ENCODE results near the gene FANCI.

FANCI gene

DNA sequence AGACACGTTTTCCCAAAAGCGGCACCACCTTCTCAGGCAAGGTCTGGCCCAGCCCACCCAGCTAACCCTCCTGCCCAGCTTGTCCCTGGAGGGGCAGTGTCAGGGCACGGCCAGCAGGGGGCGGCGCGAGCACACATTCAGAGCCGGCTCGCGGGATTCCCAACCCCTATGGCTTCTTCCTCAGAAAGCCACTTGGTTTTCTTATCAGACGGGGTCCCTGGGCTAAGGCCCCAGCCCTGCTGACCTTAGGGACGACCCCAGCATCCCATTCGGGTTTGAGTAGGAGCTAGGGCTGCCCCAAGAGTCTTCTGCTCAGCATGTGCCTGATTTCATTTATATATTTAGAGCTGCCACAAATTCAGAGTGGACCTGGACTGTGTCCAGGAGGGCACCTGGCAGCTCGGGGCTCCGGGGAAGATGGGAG is 36.9 kb upstream of the FANCI start:
- H3K36me3 ChIP-seq (ENCODE audit: insufficient read depth, low read length), result no peaks in the 10 kb centered on the region
- H3K4me2 ChIP-seq (ENCODE audit: insufficient read depth, low read length), result peak overlapping the region; percentile 60
- ATAC-seq (ENCODE audit: insufficient read depth, low read depth) (peak; percentile 95), DNase-seq (peak; percentile 77)
- no peaks in the 10 kb centered on the region for H3K9me3 ChIP-seq (ENCODE audit: insufficient read depth, low read length, severe bottlenecking)
- H3K27ac ChIP-seq (ENCODE audit: low read length), result no peak overlapping the region
- no peaks in the 10 kb centered on the region for H4K20me1 ChIP-seq (ENCODE audit: insufficient read depth, low read length)
- peaks cover 7% of the 10 kb centered on the region for H3K4me1 ChIP-seq (ENCODE audit: insufficient read depth, low read length)
- H3K27me3 ChIP-seq (ENCODE audit: insufficient read depth, low read length, poor library complexity), result no peaks in the 10 kb centered on the region
- no peaks in the 10 kb centered on the region for H3K79me2 ChIP-seq (ENCODE audit: insufficient read depth, low read length)
- H3K4me3 ChIP-seq (ENCODE audit: low read depth in 1 of 2, low read length in 2 of 2), result peak overlapping the region in 1 of 2 experiments; percentile 39; a peak in 1 of 4 replicates
- peak overlapping the region; percentile 74 for H2AFZ ChIP-seq (ENCODE audit: low read depth, low read length)
- H3K9ac ChIP-seq (ENCODE audit: low read depth, low read length), result peak overlapping the region; percentile 43; the same call in 1 of the 2 replicates
- no peak for TF ChIP-seq EZH2 (IDR thresholded peaks at IDR 0.05; ENCODE audit: borderline replicate concordance, low read depth, low read length, severe bottlenecking)
- TF ChIP-seq, protein P1, sequence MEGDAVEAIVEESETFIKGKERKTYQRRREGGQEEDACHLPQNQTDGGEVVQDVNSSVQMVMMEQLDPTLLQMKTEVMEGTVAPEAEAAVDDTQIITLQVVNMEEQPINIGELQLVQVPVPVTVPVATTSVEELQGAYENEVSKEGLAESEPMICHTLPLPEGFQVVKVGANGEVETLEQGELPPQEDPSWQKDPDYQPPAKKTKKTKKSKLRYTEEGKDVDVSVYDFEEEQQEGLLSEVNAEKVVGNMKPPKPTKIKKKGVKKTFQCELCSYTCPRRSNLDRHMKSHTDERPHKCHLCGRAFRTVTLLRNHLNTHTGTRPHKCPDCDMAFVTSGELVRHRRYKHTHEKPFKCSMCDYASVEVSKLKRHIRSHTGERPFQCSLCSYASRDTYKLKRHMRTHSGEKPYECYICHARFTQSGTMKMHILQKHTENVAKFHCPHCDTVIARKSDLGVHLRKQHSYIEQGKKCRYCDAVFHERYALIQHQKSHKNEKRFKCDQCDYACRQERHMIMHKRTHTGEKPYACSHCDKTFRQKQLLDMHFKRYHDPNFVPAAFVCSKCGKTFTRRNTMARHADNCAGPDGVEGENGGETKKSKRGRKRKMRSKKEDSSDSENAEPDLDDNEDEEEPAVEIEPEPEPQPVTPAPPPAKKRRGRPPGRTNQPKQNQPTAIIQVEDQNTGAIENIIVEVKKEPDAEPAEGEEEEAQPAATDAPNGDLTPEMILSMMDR (IDR thresholded peaks at IDR 0.05; ENCODE audit: borderline replicate concordance, extremely low read depth, low read length, poor library complexity, severe bottlenecking), result peak; percentile 97

DNA sequence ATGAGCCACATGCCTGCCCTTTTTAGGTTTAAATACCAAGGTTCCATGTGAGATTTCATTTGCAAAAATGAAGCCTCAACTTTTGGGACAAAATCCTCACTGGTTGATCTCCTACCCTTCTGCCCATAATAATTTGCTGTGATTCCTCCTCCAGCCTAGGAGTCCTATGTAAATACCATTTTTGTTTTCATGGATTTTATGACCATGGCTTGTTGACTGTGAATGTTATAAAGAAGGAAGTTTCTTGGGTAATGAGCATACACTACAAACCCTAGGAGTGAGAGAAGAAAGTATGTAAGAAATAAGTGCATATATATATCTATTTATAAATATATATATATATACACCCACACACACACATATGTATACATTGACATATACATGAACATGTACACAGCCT is 35.5 kb upstream of the FANCI start:
- no peak overlapping the region for H3K4me3 ChIP-seq (ENCODE audit: low read depth in 1 of 2, low read length in 2 of 2)
- H3K27me3 ChIP-seq (ENCODE audit: insufficient read depth, low read length, poor library complexity), result no peaks in the 10 kb centered on the region
- TF ChIP-seq EZH2 (IDR thresholded peaks at IDR 0.05; ENCODE audit: borderline replicate concordance, low read depth, low read length, severe bottlenecking), result no peak
- TF ChIP-seq, protein P1 (IDR thresholded peaks at IDR 0.05; ENCODE audit: borderline replicate concordance, extremely low read depth, low read length, poor library complexity, severe bottlenecking), result no peak
- no peak for ATAC-seq (ENCODE audit: insufficient read depth, low read depth)
- H3K4me2 ChIP-seq (ENCODE audit: insufficient read depth, low read length), result no peak overlapping the region
- no peak overlapping the region for H2AFZ ChIP-seq (ENCODE audit: low read depth, low read length)
- H3K9ac ChIP-seq (ENCODE audit: low read depth, low read length), result no peak overlapping the region
- DNase-seq, result no peak
- H3K36me3 ChIP-seq (ENCODE audit: insufficient read depth, low read length), result no peaks in the 10 kb centered on the region
- no peak overlapping the region for H3K27ac ChIP-seq (ENCODE audit: low read length)
- H4K20me1 ChIP-seq (ENCODE audit: insufficient read depth, low read length), result no peaks in the 10 kb centered on the region
- no peaks in the 10 kb centered on the region for H3K9me3 ChIP-seq (ENCODE audit: insufficient read depth, low read length, severe bottlenecking)
- peaks cover 7% of the 10 kb centered on the region for H3K4me1 ChIP-seq (ENCODE audit: insufficient read depth, low read length)
- H3K79me2 ChIP-seq (ENCODE audit: insufficient read depth, low read length), result no peaks in the 10 kb centered on the region

DNA sequence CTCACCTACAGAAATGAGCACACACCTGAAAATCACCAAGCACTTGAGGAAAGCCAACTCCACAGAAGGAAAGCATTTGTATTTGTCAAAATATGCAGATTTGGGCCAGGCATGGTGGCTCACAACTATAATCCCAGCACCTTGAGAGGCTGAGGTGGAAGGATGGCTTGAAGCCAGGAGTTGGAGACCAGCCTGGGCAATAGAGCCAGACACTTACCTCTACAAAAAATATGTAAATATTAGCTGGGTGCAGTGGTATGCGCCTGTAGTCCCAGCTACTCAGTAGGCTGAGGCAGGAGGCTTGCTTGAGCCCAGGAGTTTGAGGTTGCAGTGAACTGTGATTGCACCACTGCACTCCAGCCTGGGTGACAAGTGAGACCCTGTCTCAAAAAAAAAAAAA is 34.7 kb upstream of the FANCI start:
- no peak overlapping the region for H2AFZ ChIP-seq (ENCODE audit: low read depth, low read length)
- H3K27ac ChIP-seq (ENCODE audit: low read length), result no peak overlapping the region
- H3K9ac ChIP-seq (ENCODE audit: low read depth, low read length), result no peak overlapping the region
- no peaks in the 10 kb centered on the region for H4K20me1 ChIP-seq (ENCODE audit: insufficient read depth, low read length)
- TF ChIP-seq, protein P1 (IDR thresholded peaks at IDR 0.05; ENCODE audit: borderline replicate concordance, extremely low read depth, low read length, poor library complexity, severe bottlenecking), result no peak
- TF ChIP-seq EZH2 (IDR thresholded peaks at IDR 0.05; ENCODE audit: borderline replicate concordance, low read depth, low read length, severe bottlenecking), result no peak
- no peaks in the 10 kb centered on the region for H3K27me3 ChIP-seq (ENCODE audit: insufficient read depth, low read length, poor library complexity)
- no peak for ATAC-seq (ENCODE audit: insufficient read depth, low read depth)
- no peak for DNase-seq
- H3K4me1 ChIP-seq (ENCODE audit: insufficient read depth, low read length), result peaks cover 7% of the 10 kb centered on the region
- H3K4me3 ChIP-seq (ENCODE audit: low read depth in 1 of 2, low read length in 2 of 2), result no peak overlapping the region
- no peaks in the 10 kb centered on the region for H3K79me2 ChIP-seq (ENCODE audit: insufficient read depth, low read length)
- no peaks in the 10 kb centered on the region for H3K36me3 ChIP-seq (ENCODE audit: insufficient read depth, low read length)
- no peak overlapping the region for H3K4me2 ChIP-seq (ENCODE audit: insufficient read depth, low read length)
- H3K9me3 ChIP-seq (ENCODE audit: insufficient read depth, low read length, severe bottlenecking), result no peaks in the 10 kb centered on the region

All from DND-41 (cell line).